Stomach (tissue), 9 donors: ENCODE measurements around the gene WBP2. TPM values are rescaled to one million over a fixed set of nuclear protein-coding genes. Genes with fewer than 3 reads are reported as not detected.
"Not testable (repeated sequence)": the region's sequence is repeated elsewhere in the genome, so short reads cannot be mapped to it uniquely, and the experiment has no call there.

ENCODE experiments used
- DNase-seq, 2 donors: peaks; one replicate each; pipeline versions ENCODE4 v3.0.0 to v3.0.0-alpha.2; 2013 to 2019
- H3K27ac ChIP-seq, 5 donors: fragments of 200-600 bp in 4 of 5; sonication (generic) in 4 of 5; one replicate each; pipeline ENCODE4 v1.5.1; 2013 to 2019; ENCODE audit warnings: mild to moderate bottlenecking in 1 of 5, moderate library complexity in 1 of 5
- H3K27me3 ChIP-seq, 3 donors: fragments of 200-600 bp; sonication (generic); one replicate each; pipeline ENCODE4 v1.5.1; 2017 to 2019; ENCODE audit warnings: mixed run types in 1 of 3
- H3K36me3 ChIP-seq, 4 donors: fragments of 200-600 bp; sonication (generic); 1 replicate in 3 of 4; 2 replicates in 1 of 4; pipeline ENCODE4 v1.5.1; 2016 to 2019
- H3K4me1 ChIP-seq, 4 donors: fragments of 200-600 bp; sonication (generic); one replicate each; pipeline ENCODE4 v1.5.1; 2016 to 2019
- H3K4me3 ChIP-seq, 4 donors: fragments of 200-600 bp; sonication (generic) in 3 of 4; one replicate each; pipeline ENCODE4 v1.5.1; 2016 to 2019; ENCODE audit warnings: mild to moderate bottlenecking in 1 of 4
- H3K9me3 ChIP-seq, 4 donors: fragments of 200-600 bp; sonication (generic); one replicate each; pipeline ENCODE4 v1.5.1; 2016 to 2019
- CTCF ChIP-seq, 7 experiments: fragments of 450-650 bp in 4 of 7; fragments of 200-600 bp in 3 of 7; sonication (generic) in 3 of 7; IDR thresholded peaks; one replicate each; pipeline ENCODE4 v1.5.1; 2016 to 2019; ENCODE audit warnings: antibody characterized with exemption in 7 of 7, control low read depth in 2 of 7, mild to moderate bottlenecking in 1 of 7
- EP300 ChIP-seq: sonication (generic); formaldehyde crosslinking; IDR thresholded peaks from one replicate; pipeline ENCODE4 v1.6.1; 2017; ENCODE audit warnings: antibody characterized with exemption
- POLR2A ChIP-seq, 4 donors: fragments of 450-650 bp; IDR thresholded peaks; one replicate each; pipeline ENCODE4 v1.6.1; 2016; ENCODE audit warnings: antibody characterized with exemption in 4 of 4, control low read depth in 2 of 4, mild to moderate bottlenecking in 1 of 4, moderate library complexity in 1 of 4
- POLR2AphosphoS5 ChIP-seq, 3 donors: sonication (generic); formaldehyde crosslinking; IDR thresholded peaks; one replicate each; pipeline ENCODE4 v1.6.1; 2016; ENCODE audit warnings: antibody characterized with exemption in 3 of 3
- WGBS, 5 donors: extraction: QIAGEN DNeasy Blood & Tissue Kit in 3 of 5; methylation state at CpG; one replicate each; pipeline versions ENCODE4 v1.1.5 to v1.1.7; 2013 to 2018; 5-methylcytosine and 5-hydroxymethylcytosine counted together
- intact Hi-C: fragments of 100-400 bp; cut with DNase I; formaldehyde crosslinking; loops from one replicate; pipeline ENCODE4 v1.15.1; 2023; ENCODE audit warnings: low total_unique reads
- polyA plus RNA-seq, 3 donors: library from polyadenylated mRNA; stranded (reverse); fragments of 200-250 nt; gene quantifications; one replicate each; pipeline ENCODE4 v1.2.3, GENCODE V29; 2013
- total RNA-seq, 5 donors: library from RNA; depleted of rRNA; stranded (reverse); fragments of >200 nt; gene quantifications; one replicate each; pipeline versions ENCODE4 v1.1.0 to v1.2.3, GENCODE V29; 2014 to 2016
- donor health status: healthy with polysubstance abuse.
- donor health status: Bipolar disorder and iron deficiency.
- donor health status: healthy.

WBP2 gene
- total and polyA plus RNA-seq, 8 donors, result 28.6 to 122 (median 72.5) TPM

GRCh38 chr17:75814021-75814395 lies 41.1 kb downstream of the WBP2 start:
- DNase-seq, result no peak
- H3K4me1 ChIP-seq, result peaks cover 13 to 17% (median 14%) of the 10 kb centered on the region in 4 donors
- H3K36me3 ChIP-seq, result peaks cover 68 to 99% (median 96%) of the 10 kb centered on the region in 4 donors
- 86 to 97% (median 90%) methylated on average over 5 to 6 of the region's 6 CpGs for WGBS, 5 donors
- H3K9me3 ChIP-seq, result no peaks in the 10 kb centered on the region
- H3K27me3 ChIP-seq, result no peaks in the 10 kb centered on the region
- no peak overlapping the region for H3K4me3 ChIP-seq
- TF ChIP-seq POLR2A (IDR thresholded peaks at IDR 0.05) (no peak), EP300 (no peak), CTCF (IDR thresholded peaks at IDR 0.05) (no peak), POLR2AphosphoS5 (IDR thresholded peaks at IDR 0.05) (no peak)
- intact Hi-C loops, result no loop called here
- H3K27ac ChIP-seq, result no peak overlapping the region

GRCh38 chr17:75813081-75814020 lies 41.8 kb downstream of the WBP2 start:
- no peak for DNase-seq
- H3K27ac ChIP-seq, result no peak overlapping the region
- TF ChIP-seq EP300, result no peak
- TF ChIP-seq CTCF (IDR thresholded peaks at IDR 0.05), result no peak
- WGBS, 5 donors, result 82 to 87% (median 86%) methylated on average over 19 to 24 of the region's 24 CpGs
- intact Hi-C loops, result no loop called here
- H3K27me3 ChIP-seq, result no peaks in the 10 kb centered on the region
- H3K4me1 ChIP-seq, result peaks cover 18 to 23% (median 20%) of the 10 kb centered on the region in 4 donors
- H3K9me3 ChIP-seq, result no peaks in the 10 kb centered on the region
- peaks cover 61 to 92% (median 89%) of the 10 kb centered on the region in 4 donors for H3K36me3 ChIP-seq
- no peak overlapping the region for H3K4me3 ChIP-seq

DNA sequence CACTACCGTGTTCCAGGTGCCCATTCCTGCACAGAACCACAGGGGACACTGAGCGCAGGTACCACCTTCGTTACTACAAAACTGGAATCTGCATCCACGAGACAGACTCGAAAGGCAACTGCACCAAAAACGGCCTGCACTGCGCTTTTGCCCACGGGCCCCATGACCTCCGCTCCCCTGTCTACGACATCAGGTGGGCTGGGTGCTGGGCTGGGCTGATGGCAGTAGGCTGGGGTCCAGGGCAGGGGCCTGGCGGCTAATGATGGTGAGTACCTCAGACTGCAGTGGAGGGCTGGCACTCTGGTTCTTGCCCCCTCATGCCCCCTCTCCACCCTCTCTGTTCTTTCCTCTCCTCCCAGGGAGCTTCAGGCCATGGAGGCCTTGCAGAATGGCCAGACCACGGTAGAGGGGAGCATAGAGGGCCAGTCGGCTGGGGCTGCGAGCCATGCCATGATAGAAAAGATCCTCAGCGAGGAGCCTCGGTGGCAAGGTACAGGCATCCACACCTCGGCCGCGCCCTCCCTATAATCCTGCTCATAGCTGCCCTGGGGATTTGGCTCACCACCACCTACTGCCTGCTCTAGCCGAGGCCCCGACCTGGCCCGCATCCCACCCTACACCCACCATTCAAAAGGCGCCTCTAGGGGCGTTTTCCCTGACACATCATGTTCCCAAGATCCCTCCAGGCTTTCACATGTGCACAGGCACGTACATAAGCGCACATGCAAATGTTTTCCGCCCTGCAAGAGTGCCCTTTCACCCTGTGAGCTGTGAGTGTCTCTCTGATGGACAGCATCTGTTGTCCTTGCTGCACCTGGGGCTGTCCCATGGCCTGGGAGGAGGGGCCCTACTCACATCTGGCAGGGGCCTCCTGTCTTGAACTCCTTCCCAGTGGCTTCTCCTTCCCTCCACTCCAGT lies 42.8 kb downstream of the WBP2 start:
- WGBS, 5 donors, result 87 to 94% (median 89%) methylated on average over 15 to 27 of the region's 27 CpGs
- Histone ChIP-seq H3K9me3 (no peaks in the 10 kb centered on the region), H3K36me3 (peaks cover 51 to 82% (median 79%) of the 10 kb centered on the region in 4 donors), H3K4me3 (no peak overlapping the region), H3K27ac (no peak overlapping the region), H3K4me1 (peaks cover 22 to 28% (median 25%) of the 10 kb centered on the region in 4 donors), H3K27me3 (no peaks in the 10 kb centered on the region)
- intact Hi-C loops, result no loop called here
- TF ChIP-seq EP300, result no peak
- no peak for TF ChIP-seq POLR2A (IDR thresholded peaks at IDR 0.05)
- no peak for TF ChIP-seq POLR2AphosphoS5 (IDR thresholded peaks at IDR 0.05)
- no peak for TF ChIP-seq CTCF (IDR thresholded peaks at IDR 0.05)
- no peak for DNase-seq

DNA sequence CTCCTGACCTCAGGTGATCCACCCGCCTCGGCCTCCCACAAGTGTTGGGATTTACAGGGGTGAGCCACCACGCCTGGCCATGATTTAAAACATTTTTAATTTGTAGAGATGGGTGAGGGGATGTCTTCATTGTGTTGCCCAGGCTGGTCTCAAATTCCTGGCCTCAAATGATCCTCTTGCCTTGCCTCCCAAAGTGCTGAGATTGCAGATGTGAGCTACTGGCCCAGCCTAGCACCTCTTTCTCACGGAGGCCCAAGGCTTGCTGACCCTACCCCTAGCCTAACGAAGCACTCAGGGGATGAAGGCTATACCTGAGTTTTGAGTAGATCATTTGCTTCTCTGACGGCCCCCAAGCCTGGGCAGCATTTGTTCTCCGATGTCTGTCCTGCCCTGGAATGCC lies 44.0 kb downstream of the WBP2 start:
- no peak overlapping the region for H3K27ac ChIP-seq
- no peak for DNase-seq
- no peak overlapping the region for H3K4me3 ChIP-seq
- no peak for TF ChIP-seq POLR2A (IDR thresholded peaks at IDR 0.05)
- no peak for TF ChIP-seq CTCF (IDR thresholded peaks at IDR 0.05)
- no peak for TF ChIP-seq EP300
- TF ChIP-seq POLR2AphosphoS5 (IDR thresholded peaks at IDR 0.05), result no peak
- intact Hi-C loops, result no loop called here
- no peaks in the 10 kb centered on the region for H3K9me3 ChIP-seq
- H3K4me1 ChIP-seq, result peaks cover 22 to 31% (median 27%) of the 10 kb centered on the region in 4 donors
- 88 to 97% (median 95%) methylated on average over 7 of the region's 7 CpGs for WGBS, 5 donors
- no peaks in the 10 kb centered on the region for H3K27me3 ChIP-seq
- peaks cover 43 to 71% (median 68%) of the 10 kb centered on the region in 4 donors for H3K36me3 ChIP-seq

GRCh38 chr17:75810756-75811155 lies 44.4 kb downstream of the WBP2 start:
- peaks cover 43 to 66% (median 64%) of the 10 kb centered on the region in 4 donors for H3K36me3 ChIP-seq
- H3K4me3 ChIP-seq, intact Hi-C loops, H3K9me3 ChIP-seq, H3K27ac ChIP-seq, DNase-seq, H3K27me3 ChIP-seq: not testable (repeated sequence)
- 91 to 98% (median 95%) methylated on average over 11 of the region's 11 CpGs for WGBS, 5 donors
- peaks cover 22 to 31% (median 27%) of the 10 kb centered on the region in 4 donors for H3K4me1 ChIP-seq
